Adrenal gland (tissue), 12 donors: ENCODE measurements around the gene ITGB5. TPM values are rescaled to one million over a fixed set of nuclear protein-coding genes. Genes with fewer than 3 reads are reported as not detected.

ENCODE experiments used
- DNase-seq, 7 donors: peaks; one replicate each; pipeline ENCODE4 v3.0.0-alpha.2; 2019 to 2020
- H3K27ac ChIP-seq, 5 donors: fragments of 200-600 bp; sonication (generic) in 4 of 5; 1 replicate in 3 of 5; 2 replicates in 2 of 5; pipeline versions ENCODE4 v1.5.1 to v1.8.0; 2016 to 2020; ENCODE audit warnings: mild to moderate bottlenecking in 1 of 5
- H3K27me3 ChIP-seq: fragments of 200-600 bp; 2 replicates; pipeline ENCODE4 v1.8.0; 2021
- H3K36me3 ChIP-seq, 2 donors: fragments of 200-600 bp; replicated peaks in 1 of 2; 1 replicate in 1 of 2; 2 replicates in 1 of 2; pipeline versions ENCODE4 v1.5.1 to v1.8.0; 2018 to 2022
- H3K4me1 ChIP-seq, 2 donors: fragments of 200-600 bp; replicated peaks in 1 of 2; 1 replicate in 1 of 2; 2 replicates in 1 of 2; pipeline versions ENCODE4 v1.5.1 to v1.8.0; 2018 to 2021
- H3K4me3 ChIP-seq, 4 donors: fragments of 200-600 bp; sonication (generic) in 3 of 4; one replicate each; pipeline ENCODE4 v1.5.1; 2016 to 2018
- H3K9me3 ChIP-seq, 3 donors: fragments of 200-600 bp; sonication (generic) in 1 of 3; replicated peaks in 1 of 3; 1 replicate in 2 of 3; 2 replicates in 1 of 3; pipeline versions ENCODE4 v1.5.1 to v1.8.0; 2016 to 2021
- CTCF ChIP-seq, 6 experiments: fragments of 450-650 bp in 4 of 6; fragments of 200-600 bp in 2 of 6; sonication (generic) in 1 of 6; IDR thresholded peaks; 1 replicate in 5 of 6; 2 replicates in 1 of 6; pipeline versions ENCODE4 v1.5.1 to v1.8.0; 2016 to 2021; ENCODE audit warnings: antibody characterized with exemption in 6 of 6, mild to moderate bottlenecking in 2 of 6, moderate library complexity in 1 of 6
- POLR2A ChIP-seq, 2 donors: fragments of 450-650 bp; IDR thresholded peaks; one replicate each; pipeline ENCODE4 v1.6.1; 2017; ENCODE audit warnings: antibody characterized with exemption in 2 of 2, mild to moderate bottlenecking in 2 of 2, moderate library complexity in 1 of 2
- WGBS, 4 donors: extraction: QIAGEN DNeasy Blood & Tissue Kit in 2 of 4; methylation state at CpG; one replicate each; pipeline versions ENCODE4 v1.1.5 to v1.1.7; 2013 to 2017; 5-methylcytosine and 5-hydroxymethylcytosine counted together
- intact Hi-C, 2 donors: fragments of 100-400 bp; cut with DNase I; formaldehyde crosslinking; loops; one replicate each; pipeline versions ENCODE4 v1.14.1 to v1.15.0; 2022 to 2023
- polyA plus RNA-seq, 3 donors: library from polyadenylated mRNA; stranded (reverse); fragments of 200-250 nt in 2 of 3; fragments of 350-450 nt in 1 of 3; fragmentation: Illumina TruSeq in 1 of 3; extraction: RNeasy Lipid Tissue Mini Kit (QIAGEN cat#74804) in 1 of 3; gene quantifications; one replicate each; pipeline ENCODE4 v1.2.3, GENCODE V29; 2013 to 2014
- total RNA-seq, 9 donors: library from RNA; depleted of rRNA in 4 of 9; stranded (reverse); fragments of >200 nt in 4 of 9; fragments of 120-200 nt in 1 of 9; fragmentation: NEBNext Ultra II Directional in 1 of 9; extraction: Animal tissue kit (Norgen Biotek cat#: 25700) in 1 of 9; gene quantifications; one replicate each; pipeline versions ENCODE4 v1.1.0 to v1.2.4, GENCODE V29; 2013 to 2023
- donor health status: healthy with polysubstance abuse.
- donor health status: Bipolar disorder and iron deficiency.
- donor health status: DM: yes; HTN: yes; CAD: no.
- donor health status: DM: no; HTN: no; CAD: no.
- donor health status: DM: no; HTN: no; CAD: no.
- donor health status: DM: yes; HTN: yes; CAD: no.

Gene ITGB5
- total and polyA plus RNA-seq, 12 donors: 9.4 to 404 (median 94.8) TPM

- 88 to 100% (median 90%) methylated on average over 5 to 8 of the region's 8 CpGs for WGBS, 4 donors
- intact Hi-C loops: no loop called here
- TF ChIP-seq POLR2A (IDR thresholded peaks at IDR 0.05) (no peak), CTCF (IDR thresholded peaks at IDR 0.05) (no peak)
- DNase-seq: no peak
- Histone ChIP-seq H3K36me3 (peaks cover 0 to 3% of the 10 kb centered on the region in 2 donors), H3K27me3 (no peaks in the 10 kb centered on the region), H3K4me1 (peaks cover 10 to 21% of the 10 kb centered on the region in 2 donors), H3K27ac (no peak overlapping the region), H3K9me3 (no peaks in the 10 kb centered on the region), H3K4me3 (no peak overlapping the region)
These were observed 85.0 kb downstream of the ITGB5 start for GRCh38 chr3:124802061-124802698.

GRCh38 chr3:124800511-124801258 lies 86.5 kb downstream of the ITGB5 start:
- intact Hi-C loops: no loop called here
- DNase-seq: peak; percentile 50 to 91 (median 83)
- H3K27me3 ChIP-seq: no peaks in the 10 kb centered on the region
- no peaks in the 10 kb centered on the region for H3K9me3 ChIP-seq
- H3K36me3 ChIP-seq: peaks cover 0 to 8% of the 10 kb centered on the region in 2 donors
- no peak overlapping the region for H3K4me3 ChIP-seq
- H3K4me1 ChIP-seq: peaks cover 10 to 21% of the 10 kb centered on the region in 2 donors
- 45 to 50% (median 49%) methylated on average over 8 to 10 of the region's 10 CpGs for WGBS, 4 donors
- H3K27ac ChIP-seq: peak overlapping the region in 4 of 5 donors; percentile 47 to 80 (median 60)
- TF ChIP-seq POLR2A (IDR thresholded peaks at IDR 0.05) (no peak), CTCF (IDR thresholded peaks at IDR 0.05) (peak in 2 of 6 experiments; percentile 14 to 22)

GRCh38 chr3:124800076-124800475 lies 87.1 kb downstream of the ITGB5 start:
- Histone ChIP-seq H3K4me1 (peaks cover 10 to 21% of the 10 kb centered on the region in 2 donors), H3K27me3 (no peaks in the 10 kb centered on the region), H3K4me3 (no peak overlapping the region), H3K27ac (peak overlapping the region in 4 of 5 donors; percentile 47 to 80 (median 60)), H3K36me3 (peaks cover 0 to 8% of the 10 kb centered on the region in 2 donors), H3K9me3 (no peaks in the 10 kb centered on the region)
- intact Hi-C loops: no loop called here
- whole genome bisulfite sequencing, 4 donors: 91 to 100% (median 99%) methylated on average over 1 of the region's 1 CpG
- TF ChIP-seq POLR2A (IDR thresholded peaks at IDR 0.05) (no peak), CTCF (IDR thresholded peaks at IDR 0.05) (no peak)
- DNase-seq: no peak

GRCh38 chr3:124799676-124800075 lies 87.5 kb downstream of the ITGB5 start:
- intact Hi-C loops: no loop called here

More at GRCh38 chr3:124799676-124800075, 87.5 kb downstream of the ITGB5 start:
- H3K27ac ChIP-seq: peak overlapping the region in 2 of 5 donors; percentile 64 to 80
- no peak for DNase-seq
- TF ChIP-seq POLR2A (IDR thresholded peaks at IDR 0.05) (no peak), CTCF (IDR thresholded peaks at IDR 0.05) (no peak)
- H3K9me3 ChIP-seq: no peaks in the 10 kb centered on the region
- H3K36me3 ChIP-seq: peaks cover 0 to 8% of the 10 kb centered on the region in 2 donors
- 91 to 97% (median 96%) methylated on average over 10 of the region's 10 CpGs for WGBS, 4 donors
- no peak overlapping the region for H3K4me3 ChIP-seq
- H3K27me3 ChIP-seq: no peaks in the 10 kb centered on the region
- peaks cover 10 to 21% of the 10 kb centered on the region in 2 donors for H3K4me1 ChIP-seq
